ENCODE measurements around the gene RAD54L.
"Not testable (repeated sequence)": the region's sequence is repeated elsewhere in the genome, so short reads cannot be mapped to it uniquely, and the experiment has no call there.

The RAD54L gene

GRCh38 chr1:46244656-46245371 lies 2.7 kb upstream of the RAD54L start:
- 0 out of 2 replicates have a peak, but pooled peaks have one; percentile 3 for TF ChIP-seq CTCF (IDR thresholded peaks at IDR 0.05; ENCODE audit: low read depth, low read length)
- H3K4me3 ChIP-seq (ENCODE audit: low read depth, low read length): no peak overlapping the region

DNA sequence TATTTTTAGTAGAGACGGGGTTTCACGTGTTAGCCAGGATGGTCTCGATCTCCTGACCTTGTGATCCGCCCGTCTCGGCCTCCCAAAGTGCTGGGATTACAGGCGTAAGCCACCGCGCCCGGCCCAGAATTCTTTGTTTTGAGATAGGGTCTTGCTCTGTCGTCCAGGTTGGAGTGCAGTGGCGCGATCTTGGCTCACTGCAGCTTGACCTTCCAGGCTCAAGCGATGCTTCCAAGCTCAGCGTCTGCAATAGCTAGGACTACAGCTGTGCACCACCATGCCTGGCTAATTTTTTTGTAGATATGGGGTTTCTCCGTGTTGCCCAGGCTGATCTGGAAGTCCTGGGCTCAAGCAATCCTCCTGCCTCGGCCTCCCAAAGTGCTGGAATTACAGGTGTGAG lies 1.4 kb upstream of the RAD54L start:
- not testable (repeated sequence) for H3K4me3 ChIP-seq (ENCODE audit: low read depth, low read length)

DNA sequence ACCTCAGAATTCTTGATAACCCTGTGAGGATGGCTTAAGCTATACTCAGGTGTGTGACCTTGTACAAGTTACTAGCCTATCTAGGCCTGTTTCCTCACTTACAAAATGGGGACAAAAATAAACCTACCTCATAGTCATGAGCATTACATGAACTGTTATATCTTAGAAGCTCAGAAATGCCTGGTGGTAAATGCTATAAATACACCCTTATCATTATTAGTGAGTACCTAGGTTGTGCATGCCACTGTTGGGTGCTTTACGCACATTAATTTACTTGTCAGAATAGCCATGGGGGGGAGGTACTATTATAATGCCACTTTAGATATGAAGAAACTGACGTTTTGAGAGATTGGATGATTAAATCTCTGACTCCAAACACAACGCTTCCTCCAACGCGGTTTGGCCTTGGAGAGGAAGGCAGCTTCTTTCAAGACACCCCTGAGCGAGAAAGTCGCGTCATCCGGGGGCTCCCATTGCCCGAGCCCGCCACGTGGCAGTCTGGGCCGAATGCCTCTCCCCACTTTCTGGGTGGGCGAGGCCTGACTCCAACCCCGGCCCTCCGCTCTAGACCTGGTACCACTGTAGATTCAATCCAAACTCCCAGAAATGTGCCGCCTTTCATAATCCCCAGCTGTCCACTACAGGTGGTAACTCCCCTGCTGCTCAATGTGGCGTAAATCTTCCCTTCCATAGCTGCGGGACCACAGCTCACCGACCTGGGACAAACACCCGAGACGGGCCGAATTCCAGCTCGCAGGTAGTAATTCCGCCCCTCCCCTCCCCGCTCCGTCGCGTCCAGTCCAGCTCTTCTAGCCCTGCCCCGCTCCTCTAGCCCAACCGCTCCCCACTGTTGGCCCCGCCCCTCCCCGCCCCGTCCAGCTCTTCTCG lies 771 bp upstream of the RAD54L start:
- peak overlapping the region; percentile 75 for H3K4me3 ChIP-seq (ENCODE audit: low read depth, low read length)
- TF ChIP-seq CTCF (IDR thresholded peaks at IDR 0.05; ENCODE audit: low read depth, low read length): no peak

DNA sequence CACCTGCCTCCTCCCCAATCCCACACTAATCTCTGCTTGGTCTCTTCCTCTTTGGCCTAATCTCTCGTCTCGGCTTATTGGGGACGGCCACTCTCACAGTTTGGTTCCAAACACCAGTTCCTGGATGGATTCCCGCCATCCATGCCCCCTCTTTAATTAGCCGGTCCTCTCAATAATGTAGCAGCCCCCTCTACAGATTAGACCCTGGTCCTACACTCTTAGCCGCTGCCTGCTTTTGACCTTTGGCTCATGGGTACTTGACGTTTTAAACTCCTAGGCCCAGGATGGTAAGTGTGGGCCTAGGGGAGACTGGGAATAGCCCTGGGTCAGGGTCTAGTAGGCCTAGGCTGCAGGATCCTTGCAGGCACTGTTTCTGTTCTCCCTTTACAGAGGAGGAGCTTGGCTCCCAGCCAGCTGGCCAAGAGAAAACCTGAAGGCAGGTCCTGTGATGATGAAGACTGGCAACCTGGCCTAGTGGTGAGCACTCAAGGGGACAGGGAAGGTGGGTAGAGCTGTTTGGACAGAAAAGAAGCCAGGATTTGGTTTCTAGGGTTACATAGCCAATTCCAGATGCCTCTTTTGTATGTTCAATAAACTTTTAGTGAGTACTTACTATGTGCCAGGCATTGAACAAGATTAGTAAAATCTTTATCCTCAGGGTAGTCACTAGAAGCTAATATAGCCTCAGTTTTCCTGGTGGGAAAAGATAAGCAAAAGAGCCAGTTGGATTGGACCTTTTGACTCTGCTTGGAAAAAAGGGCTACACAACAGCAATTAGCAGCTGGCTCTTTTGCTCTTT lies 758 bp downstream of the RAD54L start:
- peak overlapping the region; percentile 83 for H3K4me3 ChIP-seq (ENCODE audit: low read depth, low read length)
- 0 out of 2 replicates have a peak, but pooled peaks have one; percentile 4 for TF ChIP-seq CTCF (IDR thresholded peaks at IDR 0.05; ENCODE audit: low read depth, low read length)

DNA sequence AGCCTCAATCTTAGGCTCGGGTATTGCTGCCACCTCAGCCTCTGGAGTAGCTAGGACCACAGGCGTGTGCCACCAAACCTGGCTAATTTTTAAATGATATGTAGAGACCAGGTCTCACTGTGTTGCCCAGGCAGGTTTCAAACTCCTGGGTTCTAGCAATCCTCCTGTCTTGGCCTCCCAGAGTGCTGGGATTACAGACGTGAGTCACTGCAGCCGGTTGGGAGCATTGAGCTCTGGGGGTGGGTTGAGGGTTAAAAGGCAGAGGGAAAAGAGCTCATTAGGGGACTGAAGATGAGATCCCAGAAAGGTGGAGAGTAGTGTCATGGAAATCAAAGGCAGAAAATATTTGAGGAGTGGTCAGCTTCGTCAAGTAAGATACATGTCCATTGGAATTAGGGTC lies 7.1 kb downstream of the RAD54L start:
- no peak overlapping the region for H3K4me3 ChIP-seq (ENCODE audit: low read depth, low read length)
- no peak for TF ChIP-seq CTCF (IDR thresholded peaks at IDR 0.05; ENCODE audit: low read depth, low read length)

DNA sequence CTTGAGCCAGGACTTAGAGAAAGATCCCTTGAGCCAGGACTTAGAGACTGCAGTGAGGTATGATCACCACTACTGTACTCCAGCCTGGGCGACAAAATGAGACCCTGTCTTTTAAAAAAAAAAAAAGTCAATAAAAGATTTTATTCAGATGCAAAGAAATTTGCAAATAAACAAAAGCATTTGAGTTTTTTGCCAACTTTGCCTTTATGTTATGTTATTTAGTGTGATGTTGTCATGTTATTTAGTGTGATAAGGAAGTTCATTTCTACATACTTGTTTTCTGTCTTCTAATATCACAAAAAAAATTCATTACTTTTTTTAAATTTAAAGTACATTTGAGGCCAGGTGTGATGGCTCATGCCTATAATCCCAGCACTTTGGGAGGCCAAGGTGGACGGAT lies 9.0 kb downstream of the RAD54L start:
- no peak for TF ChIP-seq CTCF (IDR thresholded peaks at IDR 0.05; ENCODE audit: low read depth, low read length)
- no peak overlapping the region for H3K4me3 ChIP-seq (ENCODE audit: low read depth, low read length)

GRCh38 chr1:46262508-46262907 lies 14.9 kb downstream of the RAD54L start:
- no peak for TF ChIP-seq CTCF (IDR thresholded peaks at IDR 0.05; ENCODE audit: low read depth, low read length)
- H3K4me3 ChIP-seq (ENCODE audit: low read depth, low read length): no peak overlapping the region

All from WI38 (cell line).